Embryonic facial prominence (tissue), 1 donor: Measurements from ENCODE around the gene WNT5A.

Source experiments
- DNase-seq: peaks from one replicate; pipeline ENCODE4 v3.0.0-alpha.2; 2016; ENCODE audit errors: extremely low spot score

WNT5A gene

DNA sequence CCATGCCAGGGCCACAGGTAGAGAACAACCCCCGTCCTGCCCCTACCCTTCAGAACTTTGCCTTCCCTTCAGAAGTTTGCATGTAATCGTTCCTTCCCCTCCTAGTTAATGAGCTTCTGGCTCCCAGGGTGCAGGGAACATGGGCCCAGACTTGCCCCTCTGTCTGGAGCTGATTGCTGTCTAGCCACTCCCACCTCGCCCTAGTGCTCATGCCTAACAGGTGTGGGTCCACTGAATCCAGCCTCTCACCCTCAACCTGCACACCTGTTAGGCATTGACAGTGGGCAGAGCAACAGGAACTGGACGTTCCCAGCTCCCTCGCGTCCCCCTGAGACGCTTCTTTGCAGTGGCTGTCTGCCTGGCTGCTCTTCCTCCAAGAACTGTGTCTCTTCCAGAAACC lies 40.3 kb downstream of the WNT5A start:
- no peak for DNase-seq

- DNase-seq, result no peak
These were observed 41.6 kb downstream of the WNT5A start for GRCh38 chr3:55445551-55445950.

DNA sequence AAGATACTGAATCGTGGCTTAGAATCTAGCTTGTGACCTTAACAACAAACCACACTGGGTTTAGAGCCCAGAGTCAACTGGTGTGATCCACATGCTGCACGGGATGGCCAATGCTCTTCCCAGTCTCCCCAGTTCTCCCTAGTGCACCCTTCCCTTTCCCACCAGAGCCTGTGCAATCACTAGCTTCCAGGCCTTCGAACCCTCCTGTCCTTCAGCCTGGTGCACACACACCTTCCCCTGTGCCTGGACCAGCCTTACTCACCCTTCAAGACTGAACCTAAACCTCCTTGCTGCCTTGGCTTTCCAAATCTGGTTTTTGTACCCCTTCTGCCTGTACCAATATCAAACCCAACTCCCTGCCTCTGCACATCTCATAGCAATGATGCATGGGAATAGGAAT lies 43.8 kb downstream of the WNT5A start:
- no peak for DNase-seq

DNA sequence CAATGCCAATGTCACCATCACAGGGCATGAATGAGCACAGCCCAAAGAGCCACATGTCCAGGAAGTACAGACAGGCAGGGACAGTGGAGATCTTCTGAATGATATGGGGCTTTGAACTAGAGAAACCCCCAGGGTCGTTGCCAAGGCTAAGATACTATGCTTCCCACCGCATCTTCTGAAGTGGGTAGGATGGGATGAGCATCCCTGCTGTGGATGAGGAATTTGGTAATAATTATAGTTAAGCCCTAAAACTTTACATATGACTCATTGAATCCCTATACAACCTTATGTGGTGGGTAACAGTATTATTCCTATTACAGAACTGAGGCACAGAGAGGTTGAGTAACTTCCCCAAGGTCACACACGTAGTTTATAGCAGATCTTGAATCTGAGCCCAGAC lies 44.2 kb downstream of the WNT5A start:
- DNase-seq, result no peak

- no peak for DNase-seq
These were observed 45.6 kb downstream of the WNT5A start for GRCh38 chr3:55441499-55441898.

GRCh38 chr3:55440104-55440708 lies 46.9 kb downstream of the WNT5A start:
- DNase-seq, result no peak

GRCh38 chr3:55439657-55440056 lies 47.4 kb downstream of the WNT5A start:
- DNase-seq, result no peak

- DNase-seq, result no peak
These were observed 50.5 kb downstream of the WNT5A start for GRCh38 chr3:55436644-55437043.

- DNase-seq, result no peak
These were observed 51.6 kb downstream of the WNT5A start for GRCh38 chr3:55435491-55435890.

DNA sequence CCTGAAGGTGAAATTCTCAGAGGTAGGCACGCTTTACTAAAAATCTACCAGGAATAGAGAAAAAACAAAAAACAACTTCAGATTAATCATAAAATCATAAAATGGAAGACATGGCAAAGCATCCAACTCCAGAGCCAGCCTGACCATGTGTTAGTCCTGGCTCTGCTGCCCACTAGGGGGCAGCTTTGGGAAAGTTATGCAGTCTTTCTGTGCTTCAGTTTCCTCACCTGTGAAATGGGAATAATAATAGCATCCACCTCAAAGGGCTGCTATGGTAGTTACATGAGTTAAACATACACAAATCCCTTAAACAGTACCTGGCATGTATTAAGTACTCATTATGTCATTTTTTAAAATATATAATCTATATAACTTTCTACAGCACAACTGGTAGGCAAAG lies 52.3 kb downstream of the WNT5A start:
- DNase-seq, result no peak

DNA sequence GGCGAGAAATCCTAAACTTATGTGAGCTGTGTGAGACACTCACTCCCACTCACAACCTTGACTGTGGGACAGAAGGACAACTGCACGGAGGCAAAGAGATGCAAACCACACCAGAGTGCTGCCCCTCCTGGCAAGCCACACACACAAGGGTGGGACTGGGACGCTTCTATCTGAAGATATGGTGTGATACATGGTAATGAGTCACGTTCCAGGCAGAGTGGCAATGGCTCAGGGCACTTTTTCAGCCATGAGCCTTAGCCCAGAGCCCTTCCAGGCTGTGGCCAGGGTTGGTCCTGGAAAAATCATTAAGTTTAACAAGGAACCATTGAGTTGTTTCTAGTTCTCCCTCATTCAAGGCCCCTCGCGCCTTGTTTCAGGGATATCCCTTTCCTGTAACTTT lies 56.1 kb downstream of the WNT5A start:
- no peak for DNase-seq

DNA sequence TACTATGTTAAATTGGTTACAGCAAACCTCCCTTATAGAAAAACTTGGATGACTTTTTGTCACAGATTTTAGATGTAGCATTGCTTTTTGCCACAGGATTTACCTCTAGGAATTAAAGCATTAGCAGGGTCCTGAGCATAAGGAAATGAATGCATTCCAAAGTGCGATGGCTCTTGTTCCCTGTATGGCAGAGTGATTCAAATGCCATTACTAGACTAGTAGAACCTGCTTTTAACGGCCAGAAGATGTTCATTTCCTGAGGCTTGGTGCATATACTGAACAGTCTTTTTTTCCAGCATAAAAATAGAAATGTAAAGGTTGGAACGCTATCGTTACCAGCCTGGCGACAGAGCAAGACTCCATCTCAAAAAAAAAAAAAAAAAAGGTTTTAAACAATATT lies 59.4 kb downstream of the WNT5A start:
- no peak for DNase-seq

DNA sequence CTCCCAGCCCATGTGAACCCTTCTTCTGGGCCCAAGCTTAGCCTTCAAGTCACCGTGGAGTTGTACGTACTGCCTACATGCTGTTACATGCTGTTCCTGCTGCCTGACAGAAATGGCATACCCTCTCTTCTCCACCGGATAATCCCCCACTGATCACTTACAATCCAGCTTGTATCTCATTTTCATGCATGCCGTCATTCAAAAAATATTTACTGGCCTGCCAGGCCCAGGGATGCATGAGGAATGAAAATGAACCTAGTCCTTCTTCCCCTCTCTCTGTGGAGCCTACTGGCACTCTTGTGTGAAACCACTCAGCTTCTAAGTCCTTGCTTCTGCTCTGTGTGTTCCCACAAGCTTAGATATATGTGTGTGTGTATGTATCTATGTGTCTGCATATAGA lies 60.6 kb downstream of the WNT5A start:
- DNase-seq, result no peak

GRCh38 chr3:55423782-55424181 lies 63.3 kb downstream of the WNT5A start:
- DNase-seq, result no peak

DNA sequence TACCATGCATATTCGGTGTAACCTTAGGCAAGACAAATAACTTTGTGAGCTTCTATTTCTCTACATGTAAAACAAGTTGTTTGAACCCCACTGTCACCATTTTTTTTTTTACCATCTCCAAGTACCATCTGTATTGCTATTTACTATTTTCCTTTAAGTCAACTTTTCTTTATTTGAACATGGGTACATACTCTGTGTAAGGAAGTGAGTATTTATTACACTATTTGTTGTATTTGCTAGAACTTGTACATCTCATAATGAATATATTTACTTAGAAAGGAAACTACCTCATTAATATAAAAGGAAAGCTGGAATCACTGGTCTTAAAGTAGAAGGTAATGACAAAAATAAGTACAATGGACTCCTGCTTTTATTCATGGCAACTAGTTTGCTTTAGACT lies 69.9 kb downstream of the WNT5A start:
- no peak for DNase-seq

GRCh38 chr3:55416331-55416821 lies 70.7 kb downstream of the WNT5A start:
- DNase-seq, result no peak
